GM12873 (cell line): ENCODE results near the gene PARD6G.

ENCODE experiments used
- TF ChIP-seq, protein P1 (sequence below): IDR thresholded peaks from 2 replicates; pipeline ENCODE4 v1.5.1; 2012; ENCODE audit warnings: low read depth, mild to moderate bottlenecking, moderate library complexity, low read length, control low read depth; ENCODE audit not compliant: insufficient read depth; ENCODE audit errors: missing control alignments

The PARD6G gene

DNA sequence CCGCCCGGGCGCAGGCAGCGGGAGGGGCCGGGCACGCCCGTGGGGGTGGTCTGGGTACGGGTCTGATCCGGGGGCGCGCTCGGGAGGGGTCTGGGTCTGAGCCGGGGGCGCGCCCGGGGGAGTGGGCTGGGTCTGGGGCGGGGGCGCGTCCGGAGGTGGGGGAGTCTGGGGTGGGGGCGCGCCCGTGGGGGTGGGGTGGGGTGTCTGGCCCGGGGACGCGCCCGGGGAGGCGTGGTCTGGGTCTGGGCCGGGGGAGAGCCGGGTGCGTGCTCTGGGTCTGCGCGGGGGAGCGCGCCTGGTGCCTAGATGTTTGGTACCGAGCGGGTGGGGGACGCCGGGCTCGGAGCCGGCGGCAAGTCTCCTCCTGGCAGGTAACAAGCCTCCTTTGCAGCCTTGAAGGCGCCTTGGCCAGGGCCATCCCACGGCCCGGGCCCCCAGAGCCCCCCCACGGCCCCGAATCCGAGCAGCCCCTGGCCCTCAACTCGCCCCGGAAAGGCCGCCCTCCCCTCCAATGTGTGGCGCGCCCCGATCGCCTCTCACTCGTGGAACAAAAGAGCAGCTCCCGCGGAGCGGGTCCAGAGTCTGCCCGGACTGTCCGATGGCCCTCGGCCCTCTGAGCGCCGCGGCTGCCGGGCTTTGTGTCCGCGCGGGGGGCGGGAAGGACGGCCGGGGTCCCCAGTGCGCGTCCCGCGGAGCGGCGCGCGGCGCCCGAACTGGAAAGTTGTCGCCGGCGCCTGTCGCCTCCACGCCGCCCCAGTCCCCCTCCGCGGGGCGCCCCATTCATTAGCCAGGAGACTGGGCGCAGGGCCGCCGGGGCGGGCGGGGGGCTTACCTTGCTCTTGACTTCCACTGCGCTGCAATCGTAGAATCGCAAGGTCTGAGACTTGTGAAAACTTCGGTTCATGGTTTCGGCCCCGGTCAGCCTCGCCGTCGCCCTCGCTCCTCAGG, 595 bp downstream of the PARD6G start:
- TF ChIP-seq, protein P1, sequence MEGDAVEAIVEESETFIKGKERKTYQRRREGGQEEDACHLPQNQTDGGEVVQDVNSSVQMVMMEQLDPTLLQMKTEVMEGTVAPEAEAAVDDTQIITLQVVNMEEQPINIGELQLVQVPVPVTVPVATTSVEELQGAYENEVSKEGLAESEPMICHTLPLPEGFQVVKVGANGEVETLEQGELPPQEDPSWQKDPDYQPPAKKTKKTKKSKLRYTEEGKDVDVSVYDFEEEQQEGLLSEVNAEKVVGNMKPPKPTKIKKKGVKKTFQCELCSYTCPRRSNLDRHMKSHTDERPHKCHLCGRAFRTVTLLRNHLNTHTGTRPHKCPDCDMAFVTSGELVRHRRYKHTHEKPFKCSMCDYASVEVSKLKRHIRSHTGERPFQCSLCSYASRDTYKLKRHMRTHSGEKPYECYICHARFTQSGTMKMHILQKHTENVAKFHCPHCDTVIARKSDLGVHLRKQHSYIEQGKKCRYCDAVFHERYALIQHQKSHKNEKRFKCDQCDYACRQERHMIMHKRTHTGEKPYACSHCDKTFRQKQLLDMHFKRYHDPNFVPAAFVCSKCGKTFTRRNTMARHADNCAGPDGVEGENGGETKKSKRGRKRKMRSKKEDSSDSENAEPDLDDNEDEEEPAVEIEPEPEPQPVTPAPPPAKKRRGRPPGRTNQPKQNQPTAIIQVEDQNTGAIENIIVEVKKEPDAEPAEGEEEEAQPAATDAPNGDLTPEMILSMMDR: no peak

DNA sequence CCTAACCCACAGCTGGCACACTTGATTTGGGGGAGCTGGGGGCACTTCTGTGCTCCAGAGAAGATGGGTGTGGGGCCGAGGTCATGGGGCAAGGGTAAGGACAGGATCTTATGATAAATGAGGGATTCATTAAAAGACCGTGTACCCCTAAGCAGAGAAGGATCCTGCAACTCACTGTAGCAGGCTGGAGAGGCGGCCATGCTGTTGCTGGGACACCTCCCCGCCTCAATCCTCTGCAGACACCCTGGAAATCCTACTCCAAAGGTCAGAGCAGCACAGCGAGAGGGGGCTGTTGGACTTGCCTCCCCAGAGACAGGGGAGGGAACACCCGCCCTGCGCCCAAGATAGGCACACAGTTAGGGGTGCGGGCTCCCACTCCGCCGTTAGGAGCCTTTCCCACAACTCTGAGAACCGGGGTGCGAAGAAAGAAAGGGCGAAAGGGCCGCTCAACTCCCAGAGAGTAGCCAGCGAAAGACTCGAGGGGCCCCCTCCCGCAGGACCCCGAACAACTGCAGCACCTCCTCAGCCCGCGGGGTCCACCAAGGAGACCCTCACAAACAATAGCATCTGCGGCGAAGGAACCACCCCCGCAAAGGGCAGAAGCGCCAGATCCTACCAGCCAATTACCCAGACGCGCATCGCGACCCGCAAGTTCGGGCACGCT, 1.4 kb downstream of the PARD6G start:
- TF ChIP-seq, protein P1: no peak

DNA sequence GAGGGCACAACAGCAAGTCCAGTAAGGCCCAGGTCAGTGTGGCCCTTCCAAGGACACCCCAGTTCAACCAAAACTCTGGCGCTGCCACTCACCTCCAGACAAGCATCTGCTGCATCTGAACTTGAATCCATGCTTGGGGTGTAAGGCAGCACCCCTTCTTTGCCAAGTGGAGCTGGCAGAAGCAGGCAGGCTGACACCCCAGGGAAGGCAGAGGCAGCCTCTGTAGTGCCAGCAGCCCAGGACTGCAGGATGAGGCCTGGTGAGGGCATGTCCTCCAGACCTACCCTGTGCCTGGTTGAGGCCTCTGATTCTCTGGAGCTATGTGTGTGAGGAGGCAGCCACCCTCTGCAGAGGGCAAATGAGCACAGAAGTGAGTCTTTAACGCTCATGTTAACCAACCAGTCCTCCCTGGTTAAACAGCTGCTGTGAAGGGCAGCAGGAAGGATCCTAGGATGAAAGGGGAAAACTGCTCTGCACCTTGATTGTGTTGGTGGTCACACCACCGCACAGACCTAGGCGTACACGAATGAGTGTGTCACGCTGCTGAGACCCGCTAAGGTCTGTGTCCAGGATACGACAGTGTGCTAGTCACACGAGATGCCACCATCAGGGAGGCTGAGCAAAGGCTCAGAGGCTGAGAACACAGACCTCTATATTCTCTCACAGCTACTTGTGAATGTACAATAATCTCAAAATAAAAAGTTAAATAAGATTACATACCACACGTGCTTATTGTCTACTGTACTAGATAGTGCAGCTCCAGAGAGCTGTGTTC, 2.2 kb downstream of the PARD6G start:
- TF ChIP-seq, protein P1: no peak

DNA sequence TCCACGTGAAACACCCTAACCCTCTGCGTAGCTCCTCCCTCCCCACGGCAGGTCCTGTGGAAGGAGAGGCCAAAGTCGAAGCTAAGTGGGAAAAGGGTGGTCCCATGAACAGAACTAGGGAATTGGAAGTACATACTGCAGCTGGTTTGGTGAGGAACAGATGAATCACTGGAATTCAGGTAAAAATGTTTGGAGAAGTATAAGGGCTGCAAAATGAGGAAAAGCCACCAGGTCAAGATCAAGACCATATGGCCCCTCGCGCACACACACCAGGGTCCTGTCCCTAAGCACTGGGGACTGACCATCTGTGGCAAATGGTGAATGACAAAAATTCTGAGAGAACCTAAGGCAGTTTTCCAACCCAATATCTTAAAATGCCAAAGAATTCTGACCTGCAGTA, 3.1 kb downstream of the PARD6G start:
- TF ChIP-seq, protein P1: no peak

DNA sequence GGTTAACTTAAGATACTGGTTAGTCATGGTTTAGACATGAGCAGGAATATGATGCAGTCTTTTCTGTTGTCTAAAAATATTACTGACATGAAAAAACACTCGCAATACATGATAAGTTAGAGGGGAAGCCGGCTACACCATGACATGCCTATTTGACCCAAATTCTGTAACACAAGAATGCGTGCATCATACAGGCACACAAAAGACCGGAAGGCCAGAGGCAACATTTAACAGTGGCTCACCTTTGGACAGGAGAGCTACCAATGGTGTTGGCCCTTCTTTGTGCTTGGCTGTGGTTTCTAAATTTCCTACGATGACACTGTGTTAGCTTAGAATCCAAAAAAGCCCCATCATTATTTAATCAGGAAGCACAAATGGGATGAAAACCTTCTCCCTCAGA, 4.1 kb downstream of the PARD6G start:
- TF ChIP-seq, protein P1: no peak

DNA sequence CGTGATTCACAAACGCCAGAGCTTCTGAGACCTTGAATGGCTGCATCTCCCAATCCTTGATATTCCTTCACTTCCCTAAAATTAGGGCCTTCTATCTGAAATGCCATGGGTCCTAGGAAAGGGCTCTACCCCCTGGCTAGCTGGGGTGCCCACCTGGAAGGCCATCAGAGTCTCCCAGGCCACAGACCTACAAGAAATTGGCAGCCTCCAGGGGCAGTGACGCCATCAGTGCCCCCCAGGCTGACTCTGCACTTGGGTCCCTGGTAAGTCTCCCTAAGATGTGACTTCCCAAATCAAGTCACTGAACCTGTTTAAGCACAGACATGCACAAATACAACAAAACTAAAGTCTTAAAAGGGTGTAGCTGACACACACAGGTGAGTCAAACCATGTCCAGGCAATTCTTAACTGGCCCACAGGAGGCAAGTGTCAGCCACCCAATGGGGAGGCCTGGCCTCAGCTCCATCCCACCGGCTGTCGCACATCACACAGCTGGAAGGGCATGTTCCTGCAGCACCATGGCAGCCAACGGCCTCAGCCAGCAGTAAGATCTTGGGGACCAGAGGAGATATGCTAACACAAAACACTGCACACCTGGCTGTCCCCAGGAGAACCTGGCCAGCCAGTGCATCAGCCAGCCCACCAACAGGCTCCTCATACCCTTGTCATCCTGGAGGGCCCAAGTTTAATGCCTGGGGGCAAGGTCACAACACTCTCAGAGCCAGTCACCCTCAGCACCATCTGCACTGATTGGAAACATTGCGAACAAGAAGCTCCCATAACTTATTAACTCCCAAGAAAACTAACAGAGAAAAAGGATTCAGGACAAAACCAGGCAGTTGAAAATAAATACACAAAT, 5.2 kb downstream of the PARD6G start:
- TF ChIP-seq, protein P1: no peak
